ENCODE data around the gene HCRT.

DNA sequence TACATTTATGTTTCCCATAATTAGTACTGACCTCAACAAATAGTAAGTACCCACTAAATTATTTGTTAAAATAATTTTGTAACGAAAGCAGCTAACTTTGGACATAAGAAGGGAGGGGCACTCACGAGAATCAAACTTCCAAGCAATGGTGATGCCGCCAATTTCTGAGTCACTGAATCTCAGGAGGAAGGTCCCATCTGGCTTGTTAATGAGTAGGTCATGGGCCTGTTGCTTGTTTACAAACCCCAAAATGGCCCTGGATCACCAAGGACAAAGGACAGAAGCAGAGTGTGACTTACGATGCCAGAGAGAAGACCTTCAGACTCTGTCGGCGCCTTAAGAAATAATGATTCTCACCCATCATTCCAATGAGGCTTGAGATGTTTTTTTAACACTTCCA is 24.8 kb upstream of the HCRT start:
- TF ChIP-seq, protein P1, sequence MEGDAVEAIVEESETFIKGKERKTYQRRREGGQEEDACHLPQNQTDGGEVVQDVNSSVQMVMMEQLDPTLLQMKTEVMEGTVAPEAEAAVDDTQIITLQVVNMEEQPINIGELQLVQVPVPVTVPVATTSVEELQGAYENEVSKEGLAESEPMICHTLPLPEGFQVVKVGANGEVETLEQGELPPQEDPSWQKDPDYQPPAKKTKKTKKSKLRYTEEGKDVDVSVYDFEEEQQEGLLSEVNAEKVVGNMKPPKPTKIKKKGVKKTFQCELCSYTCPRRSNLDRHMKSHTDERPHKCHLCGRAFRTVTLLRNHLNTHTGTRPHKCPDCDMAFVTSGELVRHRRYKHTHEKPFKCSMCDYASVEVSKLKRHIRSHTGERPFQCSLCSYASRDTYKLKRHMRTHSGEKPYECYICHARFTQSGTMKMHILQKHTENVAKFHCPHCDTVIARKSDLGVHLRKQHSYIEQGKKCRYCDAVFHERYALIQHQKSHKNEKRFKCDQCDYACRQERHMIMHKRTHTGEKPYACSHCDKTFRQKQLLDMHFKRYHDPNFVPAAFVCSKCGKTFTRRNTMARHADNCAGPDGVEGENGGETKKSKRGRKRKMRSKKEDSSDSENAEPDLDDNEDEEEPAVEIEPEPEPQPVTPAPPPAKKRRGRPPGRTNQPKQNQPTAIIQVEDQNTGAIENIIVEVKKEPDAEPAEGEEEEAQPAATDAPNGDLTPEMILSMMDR (IDR thresholded peaks at IDR 0.05; ENCODE audit: low read depth, low read length, poor library complexity, severe bottlenecking) = no peak
- TF ChIP-seq EZH2phosphoT487 (IDR thresholded peaks at IDR 0.05; ENCODE audit: borderline replicate concordance, low read length) = no peak

Measured in DOHH2 (cell line).